Measurements from ENCODE around the gene ENTPD5.
A peak's percentile ranks its signal among the peaks of the same experiment; 100 is the strongest.

Gene ENTPD5, protein sequence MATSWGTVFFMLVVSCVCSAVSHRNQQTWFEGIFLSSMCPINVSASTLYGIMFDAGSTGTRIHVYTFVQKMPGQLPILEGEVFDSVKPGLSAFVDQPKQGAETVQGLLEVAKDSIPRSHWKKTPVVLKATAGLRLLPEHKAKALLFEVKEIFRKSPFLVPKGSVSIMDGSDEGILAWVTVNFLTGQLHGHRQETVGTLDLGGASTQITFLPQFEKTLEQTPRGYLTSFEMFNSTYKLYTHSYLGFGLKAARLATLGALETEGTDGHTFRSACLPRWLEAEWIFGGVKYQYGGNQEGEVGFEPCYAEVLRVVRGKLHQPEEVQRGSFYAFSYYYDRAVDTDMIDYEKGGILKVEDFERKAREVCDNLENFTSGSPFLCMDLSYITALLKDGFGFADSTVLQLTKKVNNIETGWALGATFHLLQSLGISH

DNA sequence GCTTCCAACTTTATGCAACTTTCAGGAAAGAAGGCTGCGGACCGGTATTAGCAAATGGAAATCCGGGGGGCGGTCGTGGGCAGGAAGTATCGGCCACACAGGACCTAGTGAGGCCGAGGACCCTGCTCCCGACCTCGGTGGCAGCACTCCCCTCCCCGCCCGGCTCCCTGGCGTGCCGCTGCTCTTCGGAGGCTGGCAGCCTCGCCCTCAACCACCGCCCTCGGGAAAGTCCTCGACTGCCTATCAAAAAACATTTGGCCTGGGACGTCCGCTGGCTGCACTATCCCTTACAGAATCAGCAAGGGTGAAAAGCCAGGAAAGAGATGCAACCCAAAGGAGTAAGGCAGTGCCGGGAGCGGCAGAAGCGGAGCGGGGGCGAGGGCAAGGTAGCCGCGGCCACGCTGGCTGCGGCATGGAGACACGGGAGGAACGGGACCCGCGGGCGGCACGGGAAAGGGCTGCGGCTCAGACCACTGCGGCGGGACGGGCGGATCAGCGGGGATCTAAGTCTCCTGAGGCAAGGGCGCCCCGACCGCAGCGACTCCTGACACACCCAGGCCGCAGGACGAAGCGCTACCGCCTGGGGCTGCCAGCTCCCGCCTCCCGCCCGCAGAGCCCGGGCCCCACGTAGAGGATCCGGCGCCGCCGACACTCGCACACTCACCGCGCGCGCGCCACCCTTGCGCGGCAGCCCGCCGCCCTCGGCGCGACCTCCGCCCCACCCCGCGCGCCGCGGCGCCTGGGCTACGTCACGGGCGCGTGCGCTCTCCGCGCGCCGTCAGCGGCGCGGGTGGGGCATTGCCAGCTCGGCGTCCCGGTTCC is at the start of gene ENTPD5, which contains the start of gene BBOF1:
ENTPD5 (minus strand) TSS at position 703 of the 822 bp plus-strand sequence. CDS start 31,186 bp downstream, outside the sequence.
BBOF1 (plus strand) TSS at position 764 of the 822 bp plus-strand sequence. CDS start 130 bp downstream, outside the sequence.
- peak; percentile 77 for DNase-seq

- no peak for DNase-seq
These were observed 46.9 kb upstream of the ENTPD5 start for GRCh38 chr14:74065746-74066575.

DNA sequence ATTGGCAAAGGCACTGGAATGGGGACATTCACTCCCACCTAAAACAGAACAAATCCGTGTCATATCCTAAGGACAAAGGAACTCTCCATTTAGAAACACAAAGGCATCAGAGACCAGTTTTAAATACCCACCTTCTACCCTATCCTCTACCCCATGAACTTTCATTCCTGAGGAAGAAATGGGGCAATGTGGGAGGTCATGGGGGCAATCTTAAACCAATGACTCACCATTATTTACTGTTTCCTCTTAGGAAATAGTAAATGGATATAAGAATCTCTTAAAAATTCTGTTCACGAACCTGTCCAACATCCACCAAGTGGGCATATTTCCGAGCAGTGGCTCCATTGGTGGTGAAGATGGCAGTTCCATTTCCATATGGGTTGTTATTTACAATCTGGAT is 45.8 kb upstream of the ENTPD5 start:
- no peak for DNase-seq

- no peak for DNase-seq
These were observed 45.3 kb upstream of the ENTPD5 start for GRCh38 chr14:74064426-74064825.

DNA sequence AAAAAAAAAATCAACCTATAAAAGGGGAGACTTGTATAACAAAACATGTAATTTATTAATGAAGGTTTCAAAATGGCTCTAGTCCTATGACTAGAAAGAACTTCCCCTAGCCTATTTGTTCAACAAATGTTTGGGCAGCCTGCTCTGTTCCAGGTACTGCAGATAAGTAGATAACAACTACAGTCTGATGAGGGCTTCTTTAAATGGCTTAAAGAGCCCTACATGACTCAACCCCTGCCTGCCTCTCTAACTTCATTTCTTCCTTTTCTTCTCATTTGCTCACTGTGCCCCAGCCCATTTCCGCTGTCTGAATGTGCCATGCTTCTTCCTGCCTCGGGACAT is 43.7 kb upstream of the ENTPD5 start:
- DNase-seq = no peak

- DNase-seq = peak; percentile 67
These were observed 30.9 kb upstream of the ENTPD5 start for GRCh38 chr14:74049876-74050495.

DNA sequence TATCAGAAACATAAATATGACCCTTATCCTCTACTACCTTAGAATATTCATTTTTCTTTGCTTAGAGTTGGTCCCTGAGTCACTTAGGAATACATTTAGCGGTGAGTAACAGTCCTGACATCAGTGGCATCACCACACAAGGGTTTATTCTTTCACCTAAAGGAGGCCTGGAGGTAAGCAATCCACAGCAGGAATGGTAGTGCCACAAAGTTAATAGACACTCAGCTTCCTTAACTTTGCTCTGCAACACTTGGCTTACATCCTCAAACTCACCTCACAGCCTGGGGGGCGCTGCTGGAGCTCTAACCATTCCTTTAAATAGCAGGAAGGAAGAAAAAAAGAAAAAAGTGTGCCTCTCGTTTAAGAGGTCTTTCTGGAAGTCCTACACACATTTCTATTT is 29.2 kb upstream of the ENTPD5 start:
- DNase-seq = peak; percentile 28

- no peak for DNase-seq
These were observed 26.4 kb upstream of the ENTPD5 start for GRCh38 chr14:74045522-74045921.

GRCh38 chr14:74042296-74042695 is 23.2 kb upstream of the ENTPD5 start:
- DNase-seq = no peak

- peak; percentile 59 for DNase-seq
These were observed 19.2 kb upstream of the ENTPD5 start for GRCh38 chr14:74038020-74038859.

DNA sequence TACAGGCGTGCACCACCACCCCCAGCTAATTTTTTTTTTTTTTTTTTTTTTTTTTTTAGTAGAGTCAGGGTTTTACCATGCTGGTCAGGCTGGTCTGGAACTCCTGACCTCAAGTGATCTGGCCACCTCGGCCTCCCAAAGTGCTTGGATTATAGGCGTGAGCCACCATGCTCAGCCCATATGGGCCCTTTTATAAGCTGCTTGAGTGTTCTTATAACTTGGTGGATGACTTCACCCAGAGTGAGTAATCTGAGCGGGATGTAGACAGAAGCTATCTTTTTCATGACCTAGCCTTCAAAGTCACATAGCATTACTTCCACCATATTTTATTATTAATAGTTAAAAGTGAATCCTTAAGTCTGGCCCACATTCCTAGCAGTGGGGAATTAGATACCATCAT is 16.5 kb upstream of the ENTPD5 start:
- no peak for DNase-seq

- DNase-seq = no peak
These were observed 15.5 kb upstream of the ENTPD5 start for GRCh38 chr14:74034572-74034971.

- DNase-seq = no peak
These were observed 10.0 kb upstream of the ENTPD5 start for GRCh38 chr14:74029136-74029535.

DNA sequence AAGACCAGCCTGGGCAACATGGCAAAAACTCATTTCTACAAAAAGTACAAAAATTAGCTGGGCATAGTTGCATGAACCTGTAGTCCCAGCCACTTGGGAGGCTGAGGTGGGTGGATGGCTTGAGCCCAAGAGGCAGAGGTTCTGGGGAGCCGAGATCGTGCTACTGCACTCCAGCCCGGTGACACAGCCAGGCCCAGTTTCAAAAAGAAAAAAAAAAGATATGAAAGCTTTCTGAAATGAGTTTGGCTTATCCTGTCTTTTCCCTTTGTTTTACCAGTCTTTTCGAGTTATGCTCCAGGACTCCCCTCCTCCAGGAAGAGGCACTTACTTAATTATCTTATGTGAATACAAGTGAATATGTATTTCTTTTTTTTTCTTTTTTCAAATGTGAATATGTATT is 3.3 kb upstream of the ENTPD5 start:
- no peak for DNase-seq

GRCh38 chr14:74019408-74020137 is 485 bp upstream of the ENTPD5 start:
- no peak for DNase-seq

DNA sequence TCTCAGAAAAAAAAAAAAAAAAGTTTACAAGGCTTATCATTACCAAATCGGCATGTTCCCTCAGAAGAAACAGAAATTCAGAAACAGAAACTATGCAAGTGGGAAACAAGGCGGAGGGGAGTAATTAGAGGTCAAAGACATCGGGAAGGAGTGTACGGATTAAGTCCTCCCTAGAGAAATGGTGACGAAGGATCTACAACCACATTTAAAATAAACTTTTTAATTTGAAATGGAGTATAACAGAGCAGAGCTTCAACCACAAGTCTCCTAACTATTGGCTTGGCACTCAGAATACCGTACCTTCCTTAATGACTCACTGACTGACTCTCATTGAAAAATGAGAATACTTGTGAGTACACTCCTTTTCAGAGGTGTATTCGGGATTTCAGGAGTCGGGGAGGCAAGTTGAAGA is 908 bp downstream of the ENTPD5 start:
- DNase-seq = peak; percentile 60

DNA sequence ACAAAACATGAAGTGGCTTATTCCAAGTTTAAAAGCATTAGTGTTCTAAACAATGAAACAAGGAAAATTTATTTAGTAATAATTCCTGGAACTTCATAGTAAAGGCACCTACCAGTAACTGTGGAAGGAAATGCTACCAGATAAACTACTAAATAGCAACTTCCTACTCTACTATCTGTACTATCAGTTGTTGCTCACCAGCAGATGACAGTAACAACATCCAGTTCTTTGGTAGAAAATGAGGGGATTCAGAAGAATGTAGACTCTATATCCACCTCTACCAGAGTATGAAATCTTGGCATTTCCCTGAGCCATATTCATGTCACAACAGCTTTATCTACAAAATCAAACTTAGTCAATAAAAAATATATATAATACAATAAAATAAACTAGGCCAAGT is 3.1 kb downstream of the ENTPD5 start:
- no peak for DNase-seq

GRCh38 chr14:74015176-74015575 is 3.9 kb downstream of the ENTPD5 start:
- no peak for DNase-seq

DNA sequence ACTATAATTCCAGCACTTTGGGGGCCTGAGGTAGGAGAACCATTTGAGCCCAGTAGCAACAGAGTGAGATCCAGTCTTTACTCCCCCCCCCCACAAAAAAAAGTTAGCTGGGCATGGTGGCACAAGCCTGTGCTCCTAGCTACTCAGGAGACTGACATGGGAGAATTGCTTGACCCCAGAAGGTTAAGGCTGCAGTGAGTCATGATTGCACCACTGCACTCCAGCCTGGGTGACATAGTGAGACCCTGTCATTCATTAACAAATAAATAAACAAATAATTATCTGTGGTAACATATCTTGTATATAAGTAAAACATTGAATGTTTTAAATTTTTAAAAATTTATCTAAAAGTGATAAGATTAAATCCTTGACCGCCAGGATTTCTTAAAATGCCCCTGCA is 4.8 kb downstream of the ENTPD5 start:
- no peak for DNase-seq

- no peak for DNase-seq
These were observed 10.1 kb downstream of the ENTPD5 start for GRCh38 chr14:74008843-74009499.

Data from MV-4-11 (cell line).